ENCODE data around the gene PLA2G2C. TPM values are rescaled to one million over a fixed set of nuclear protein-coding genes. Genes with fewer than 3 reads are reported as not detected.

Gene PLA2G2C
- total and polyA plus RNA-seq, 8 donors: 0.43 to 1.3 (median 0.73) TPM; not detected in 5

GRCh38 chr1:20194224-20194623 is 7.9 kb upstream of the PLA2G2C start:
- intact Hi-C loops (cut with DNase I; ENCODE audit: low total_unique reads): no loop called here
- 82 to 89% (median 86%) methylated on average over 2 of the region's 2 CpGs for WGBS, 5 donors
- H3K27ac ChIP-seq: no peak overlapping the region
- peaks cover 0 to 26% (median 0%) of the 10 kb centered on the region in 3 donors for H3K27me3 ChIP-seq
- H3K4me3 ChIP-seq: no peak overlapping the region
- peaks cover 0 to 22% (median 9%) of the 10 kb centered on the region in 4 donors for H3K4me1 ChIP-seq
- peaks cover 0 to 7% (median 0%) of the 10 kb centered on the region in 4 donors for H3K36me3 ChIP-seq
- no peak for DNase-seq
- TF ChIP-seq POLR2AphosphoS5 (IDR thresholded peaks at IDR 0.05) (no peak), POLR2A (IDR thresholded peaks at IDR 0.05) (no peak)
- H3K9me3 ChIP-seq: no peaks in the 10 kb centered on the region

- no peak for TF ChIP-seq POLR2A (IDR thresholded peaks at IDR 0.05)
- no peak for TF ChIP-seq POLR2AphosphoS5 (IDR thresholded peaks at IDR 0.05)
- no peak for TF ChIP-seq EP300 (IDR thresholded peaks at IDR 0.05)
- TF ChIP-seq CTCF (IDR thresholded peaks at IDR 0.05): no peak
- 67 to 96% (median 89%) methylated on average over 1 of the region's 1 CpG for WGBS, 5 donors
- Histone ChIP-seq H3K27me3 (peaks cover 0 to 27% (median 0%) of the 10 kb centered on the region in 3 donors), H3K9me3 (no peaks in the 10 kb centered on the region), H3K27ac (peak overlapping the region in 2 of 5 donors; percentile 24 to 57), H3K4me1 (peaks cover 0 to 27% (median 13%) of the 10 kb centered on the region in 4 donors), H3K36me3 (peaks cover 0 to 7% (median 0%) of the 10 kb centered on the region in 4 donors), H3K4me3 (no peak overlapping the region)
- intact Hi-C loops (cut with DNase I; ENCODE audit: low total_unique reads): no loop called here
- no peak for DNase-seq
These were observed 6.6 kb upstream of the PLA2G2C start for GRCh38 chr1:20192871-20193411.

GRCh38 chr1:20192364-20192763 is 6.0 kb upstream of the PLA2G2C start:
- WGBS, 5 donors: 69 to 88% (median 81%) methylated on average over 4 to 5 of the region's 5 CpGs
- TF ChIP-seq CTCF (IDR thresholded peaks at IDR 0.05) (no peak), POLR2AphosphoS5 (IDR thresholded peaks at IDR 0.05) (peak in 2 of 3 donors; percentile 5 to 71)

GRCh38 chr1:20191266-20191825 is 5.0 kb upstream of the PLA2G2C start:
- Histone ChIP-seq H3K4me1 (peaks cover 10 to 43% (median 26%) of the 10 kb centered on the region in 4 donors), H3K9me3 (no peaks in the 10 kb centered on the region), H3K27me3 (peaks cover 0 to 31% (median 0%) of the 10 kb centered on the region in 3 donors), H3K36me3 (peaks cover 0 to 7% (median 0%) of the 10 kb centered on the region in 4 donors), H3K27ac (no peak overlapping the region), H3K4me3 (no peak overlapping the region)
- TF ChIP-seq CTCF (IDR thresholded peaks at IDR 0.05) (no peak), POLR2A (IDR thresholded peaks at IDR 0.05) (no peak), EP300 (IDR thresholded peaks at IDR 0.05) (no peak), POLR2AphosphoS5 (IDR thresholded peaks at IDR 0.05) (no peak)
- DNase-seq: no peak
- intact Hi-C loops (cut with DNase I; ENCODE audit: low total_unique reads): no loop called here
- WGBS, 5 donors: 85 to 92% (median 89%) methylated on average over 12 of the region's 12 CpGs

More at GRCh38 chr1:20192364-20192763, 6.0 kb upstream of the PLA2G2C start:
- intact Hi-C loops (cut with DNase I; ENCODE audit: low total_unique reads): no loop called here
- Histone ChIP-seq H3K27ac (peak overlapping the region in 2 of 5 donors; percentile 24 to 57), H3K4me1 (peaks cover 0 to 33% (median 15%) of the 10 kb centered on the region in 4 donors), H3K9me3 (no peaks in the 10 kb centered on the region), H3K36me3 (peaks cover 0 to 7% (median 0%) of the 10 kb centered on the region in 4 donors), H3K4me3 (no peak overlapping the region), H3K27me3 (peaks cover 0 to 31% (median 0%) of the 10 kb centered on the region in 3 donors)
- DNase-seq: no peak
